ENCODE data around the gene ABO.
"Not testable (repeated sequence)": the region's sequence is repeated elsewhere in the genome, so short reads cannot be mapped to it uniquely, and the experiment has no call there.

The ABO gene

DNA sequence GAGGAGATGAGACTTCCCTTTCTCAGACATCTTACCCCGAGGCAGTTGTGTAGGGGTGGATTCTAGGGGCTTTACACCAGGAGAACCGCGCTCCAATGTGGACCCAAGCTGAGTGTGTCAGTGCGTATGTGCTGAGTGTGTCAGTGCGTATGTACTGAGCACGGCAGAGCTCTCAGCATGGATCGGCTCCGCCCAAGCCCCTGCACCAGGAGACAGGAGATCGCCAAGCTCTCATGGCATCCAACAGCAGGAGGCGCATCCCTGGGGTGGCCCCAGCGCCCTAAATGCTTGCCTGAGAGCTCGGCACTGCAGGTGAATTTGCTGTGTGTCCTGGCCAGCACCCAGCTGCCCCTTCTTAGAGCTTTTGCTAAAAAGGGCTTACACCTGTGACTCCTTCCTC, 53.0 kb downstream of the ABO start:
- not testable (repeated sequence) for FAIRE-seq

DNA sequence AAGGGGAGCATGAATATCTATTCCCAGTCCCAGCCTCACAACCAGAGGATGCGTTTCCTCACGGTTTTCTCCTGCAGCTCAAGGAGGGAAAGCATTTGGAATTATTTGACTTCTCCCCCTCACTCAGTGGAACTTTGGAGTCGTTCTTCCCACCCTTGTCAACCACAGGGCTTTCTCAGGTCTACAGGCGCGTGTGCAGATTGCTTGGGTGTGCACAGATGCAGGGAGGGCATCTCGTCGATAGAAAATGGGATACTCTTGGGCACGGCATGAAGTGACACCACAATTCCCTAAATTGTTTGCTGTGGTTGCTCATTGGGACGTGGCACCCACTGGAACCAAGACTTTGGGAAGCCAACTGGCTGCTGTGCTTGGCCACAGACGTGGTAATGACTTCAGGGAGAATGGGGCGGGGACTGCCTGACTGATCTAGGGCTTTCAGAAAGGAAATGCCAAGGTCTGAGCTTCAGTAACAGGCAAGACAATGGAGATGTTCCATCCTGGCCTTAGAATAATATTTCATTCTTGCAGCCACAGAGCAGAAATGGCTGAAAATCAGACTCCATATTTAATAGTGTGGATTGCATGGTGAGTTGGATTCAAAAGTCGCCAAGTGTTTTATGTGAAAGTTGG, 53.7 kb downstream of the ABO start:
- no peak for FAIRE-seq

DNA sequence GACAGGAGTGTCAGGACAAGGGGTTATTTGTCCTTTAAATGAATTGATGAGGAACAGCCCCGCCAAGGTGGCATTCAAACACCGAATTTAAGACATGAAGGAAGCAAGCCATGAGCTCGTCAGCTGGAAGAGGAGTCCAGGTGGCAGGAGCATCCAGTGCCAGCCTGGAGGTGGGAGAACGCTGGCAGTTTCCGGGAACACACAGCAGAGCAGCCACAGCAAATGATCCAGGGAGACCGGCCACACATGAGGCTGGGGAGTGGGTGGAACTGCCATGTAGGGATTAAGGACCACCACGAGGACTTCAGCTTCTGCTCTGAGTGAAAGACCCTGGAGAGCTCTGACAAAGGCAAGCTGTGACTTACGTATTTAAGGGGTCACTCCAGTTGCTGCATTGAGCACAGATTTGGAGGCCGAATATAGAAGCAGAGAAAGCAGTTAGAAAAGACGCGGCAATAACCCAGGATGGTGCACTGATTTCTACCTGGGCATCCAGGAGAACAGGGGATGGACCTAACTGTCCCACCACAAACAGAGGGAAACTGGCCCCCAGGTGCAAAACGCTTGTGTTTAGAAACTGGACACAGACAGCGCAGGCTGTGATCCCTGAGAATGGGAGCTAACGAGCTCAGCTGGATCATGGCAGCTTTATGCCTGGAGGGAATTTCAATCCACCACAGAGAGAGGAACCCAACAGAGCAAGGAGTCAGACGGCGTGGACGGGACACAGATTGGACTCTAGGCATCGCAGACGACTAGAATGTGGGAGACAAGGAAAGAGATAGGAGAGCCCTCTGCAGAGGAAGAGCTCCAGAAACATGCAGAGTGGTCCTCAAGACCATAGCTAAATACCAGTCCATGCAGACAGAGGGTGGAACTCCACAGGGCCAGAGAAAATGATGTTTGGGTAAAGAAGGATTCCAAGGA, 56.7 kb downstream of the ABO start:
- not testable (repeated sequence) for FAIRE-seq

- not testable (repeated sequence) for FAIRE-seq
Observed at GRCh38 chr9:133217333-133217988, 57.5 kb downstream of the ABO start.

DNA sequence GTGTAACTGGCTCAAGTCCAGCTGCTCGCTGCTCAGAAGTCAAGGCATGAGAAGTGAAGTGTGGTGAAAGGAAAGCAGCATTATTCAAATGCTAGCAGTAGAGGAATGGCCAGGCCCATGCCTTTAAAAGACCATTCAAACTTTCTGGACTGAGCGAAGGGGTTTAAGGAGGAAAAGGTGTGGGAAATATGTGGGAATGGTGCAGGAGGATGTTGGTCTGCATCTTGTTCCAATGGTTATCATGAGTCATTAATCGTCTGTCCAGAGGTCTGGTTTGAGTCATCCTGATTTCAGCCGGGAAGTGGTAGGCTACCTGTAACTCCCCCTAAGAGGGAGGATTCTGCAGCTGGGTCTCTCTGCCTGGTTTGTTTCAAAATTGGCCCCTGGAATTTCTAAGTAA, 60.7 kb downstream of the ABO start:
- FAIRE-seq: not testable (repeated sequence)

- FAIRE-seq: no peak
Observed at GRCh38 chr9:133210609-133211008, 64.4 kb downstream of the ABO start.

DNA sequence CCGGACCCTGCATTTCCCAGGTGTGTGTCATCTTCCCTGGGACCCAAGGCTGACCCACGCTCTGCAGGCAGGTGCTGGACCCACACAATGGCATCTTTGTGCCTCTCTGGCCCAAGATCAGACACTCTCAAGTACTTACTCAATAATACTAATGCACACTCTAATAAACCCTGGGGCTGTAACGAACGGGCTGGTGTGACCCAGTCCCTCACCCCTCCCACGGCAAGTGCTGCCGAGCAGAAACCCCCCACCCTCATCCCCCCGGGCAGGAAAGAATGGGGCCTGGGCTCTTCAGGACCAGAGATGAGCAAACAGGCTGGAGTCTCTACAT, 64.8 kb downstream of the ABO start:
- FAIRE-seq: no peak

- not testable (repeated sequence) for FAIRE-seq
Observed at GRCh38 chr9:133209327-133210201, 65.4 kb downstream of the ABO start.

- not testable (repeated sequence) for FAIRE-seq
Observed at GRCh38 chr9:133208880-133209300, 66.1 kb downstream of the ABO start, which contains the start of gene OBP2B. Gene OBP2B, minus strand, starts transcription at chr9:133209250. Its CDS starts 51 bp downstream, at chr9:133209199.

- FAIRE-seq: not testable (repeated sequence)
Observed at GRCh38 chr9:133208171-133208879, 66.7 kb downstream of the ABO start.

DNA sequence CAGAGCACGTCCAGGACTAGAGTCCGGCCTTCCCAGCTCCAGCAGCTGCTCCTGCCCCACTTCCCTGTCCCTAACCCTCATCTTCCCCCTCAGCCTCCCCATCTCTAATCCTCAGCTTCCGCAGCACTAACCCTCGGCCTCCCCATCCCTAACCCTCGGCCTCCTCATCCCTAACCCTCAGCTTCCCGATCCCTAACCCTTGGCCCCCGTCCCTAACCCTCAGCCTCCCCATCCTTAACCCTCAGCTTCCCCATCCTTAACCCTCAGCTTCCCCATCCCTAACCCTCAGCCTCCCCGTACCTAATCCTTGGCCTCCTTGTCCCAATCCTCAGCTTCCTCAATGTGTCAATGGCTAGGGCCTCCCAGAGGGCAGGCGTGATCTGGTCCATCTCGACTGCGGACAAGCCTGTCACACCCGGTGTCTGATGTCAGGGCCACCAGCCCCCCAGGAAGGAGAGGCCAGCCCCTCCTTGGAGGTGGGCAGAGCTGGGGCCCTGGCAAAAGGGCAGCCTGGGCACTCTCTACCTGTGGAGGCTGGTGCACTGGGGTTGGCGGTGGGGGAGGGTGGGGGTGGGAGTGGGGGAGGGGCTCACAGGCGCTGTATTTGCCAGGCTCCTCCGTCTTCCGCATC, 67.3 kb downstream of the ABO start:
- FAIRE-seq: no peak

- no peak for FAIRE-seq
Observed at GRCh38 chr9:133207021-133207531, 67.9 kb downstream of the ABO start.

DNA sequence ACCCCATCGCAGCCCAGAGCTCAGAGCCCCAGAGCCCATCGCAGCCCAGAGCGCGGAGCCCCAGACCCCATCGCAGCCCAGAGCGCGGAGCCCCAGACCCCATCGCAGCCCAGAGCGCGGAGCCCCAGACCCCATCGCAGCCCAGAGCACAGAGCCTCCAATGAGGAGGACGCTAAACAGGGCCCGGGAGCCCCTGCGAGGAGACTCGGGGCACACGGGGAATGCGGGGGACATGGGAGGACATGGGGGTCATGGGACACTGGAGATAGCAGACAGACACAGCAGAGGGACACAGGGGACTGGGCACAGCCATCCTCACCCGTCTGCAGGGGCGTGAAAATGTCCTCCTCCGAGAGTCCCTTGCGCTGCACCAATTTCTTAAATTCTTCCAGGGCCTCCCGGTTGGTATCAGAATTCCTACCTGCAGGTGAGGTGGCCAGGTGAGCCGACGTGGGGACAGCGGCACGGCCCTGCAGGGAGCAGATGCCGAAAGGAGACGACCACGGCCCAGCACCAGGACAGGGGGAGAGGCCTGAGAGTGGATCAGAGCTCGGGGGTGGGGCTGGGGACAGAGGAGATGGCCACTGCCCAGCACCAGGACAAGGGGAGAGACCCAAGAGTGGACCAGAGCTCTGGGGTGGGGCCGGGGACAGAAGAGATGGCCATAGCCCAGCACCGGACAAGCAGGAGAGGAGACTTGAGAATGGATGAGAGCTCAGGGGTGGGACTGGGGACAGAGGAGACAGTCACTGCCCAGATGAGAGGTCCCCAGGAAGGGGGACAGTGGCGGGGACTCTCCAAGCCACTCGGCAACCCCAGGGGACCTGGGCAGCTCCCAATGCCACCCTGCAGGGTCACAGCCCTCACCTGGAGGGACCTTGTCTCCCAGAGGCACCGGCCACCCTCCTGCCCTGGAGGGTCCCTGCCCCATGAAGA, 68.7 kb downstream of the ABO start:
- FAIRE-seq: no peak

DNA sequence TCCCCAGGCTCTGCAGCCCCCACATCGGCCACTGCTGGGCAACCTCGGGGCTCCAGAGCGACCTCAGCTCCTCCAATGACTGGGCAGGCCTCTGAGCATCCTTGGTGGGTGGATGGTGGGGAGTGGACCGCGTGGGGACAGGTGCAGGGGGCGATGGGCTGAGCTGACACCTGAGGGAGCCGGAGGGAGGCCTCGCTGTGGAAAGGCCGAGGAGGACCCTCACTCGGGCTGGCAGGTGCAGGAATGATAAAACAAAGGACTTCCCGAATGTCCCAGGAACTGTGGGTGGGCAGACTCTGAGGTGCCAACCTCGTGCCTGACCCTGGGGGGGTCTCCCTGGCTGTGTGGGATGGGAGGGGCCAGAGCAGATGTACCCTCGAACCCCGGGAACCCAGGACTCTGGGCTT, 69.5 kb downstream of the ABO start:
- FAIRE-seq: not testable (repeated sequence)
